OCI-LY1 (cell line): ENCODE data around the gene FAM114A1.

Experiments
- H2AFZ ChIP-seq: fragments of 200-600 bp; sonication (generic), shearing (Covaris generic); 2 replicates; pipeline ENCODE4 v1.6.0; 2014; ENCODE audit warnings: antibody characterized with exemption, mild to moderate bottlenecking, low read length
- H3F3A ChIP-seq: fragments of 200-600 bp; sonication (generic), shearing (Covaris generic); 2 replicates; pipeline ENCODE4 v1.6.0; 2014; ENCODE audit warnings: mild to moderate bottlenecking, antibody characterized with exemption, low read length, moderate library complexity; ENCODE audit not compliant: insufficient read depth
- H3K27ac ChIP-seq: fragments of 200-600 bp; sonication (generic); 2 replicates; pipeline ENCODE4 v1.5.1; 2014; ENCODE audit warnings: low read length, mixed run types, mild to moderate bottlenecking, low read depth; ENCODE audit not compliant: poor library complexity, severe bottlenecking
- H3K27me3 ChIP-seq: fragments of 200-600 bp; sonication (generic); 2 replicates; pipeline ENCODE4 v1.6.0; 2014; ENCODE audit warnings: antibody characterized with exemption, mild to moderate bottlenecking, low read length, moderate library complexity; ENCODE audit not compliant: insufficient read depth
- H3K36me3 ChIP-seq: fragments of 200-600 bp; sonication (generic); 2 replicates; pipeline ENCODE4 v1.6.1; 2014; ENCODE audit warnings: mild to moderate bottlenecking, antibody characterized with exemption, low read length, moderate library complexity, mixed read lengths; ENCODE audit not compliant: insufficient read depth
- H3K4me1 ChIP-seq: fragments of 200-600 bp; sonication (generic); 2 replicates; pipeline ENCODE4 v1.5.1; 2014; ENCODE audit warnings: mild to moderate bottlenecking, low read length, moderate library complexity; ENCODE audit not compliant: insufficient read depth, severe bottlenecking
- H3K4me2 ChIP-seq: fragments of 200-600 bp; sonication (generic), shearing (Covaris generic); 2 replicates; pipeline ENCODE4 v1.6.1; 2014; ENCODE audit warnings: low read length
- H3K4me3 ChIP-seq: fragments of 200-600 bp; sonication (generic); 2 replicates; pipeline ENCODE4 v1.5.1; 2014; ENCODE audit warnings: low read length, low read depth, mild to moderate bottlenecking, mixed read lengths; ENCODE audit not compliant: poor library complexity, severe bottlenecking
- H3K79me2 ChIP-seq: fragments of 200-600 bp; shearing (Covaris generic); 2 replicates; pipeline ENCODE4 v1.6.1; 2016; ENCODE audit warnings: mixed run types, low read length, mixed read lengths; ENCODE audit not compliant: insufficient read depth
- H3K9ac ChIP-seq: fragments of 200-600 bp; sonication (generic), shearing (Covaris generic); 2 replicates; pipeline ENCODE4 v1.6.1; 2014; ENCODE audit warnings: mild to moderate bottlenecking, low read length, mixed read lengths
- H3K9me2 ChIP-seq: fragments of 200-600 bp; sonication (generic), shearing (Covaris generic); 2 replicates; pipeline ENCODE4 v1.6.1; 2014; ENCODE audit warnings: low read depth, mild to moderate bottlenecking, low read length, mixed read lengths
- H3K9me3 ChIP-seq: fragments of 200-600 bp; shearing (Covaris generic); 2 replicates; pipeline ENCODE4 v1.6.1; 2014; ENCODE audit warnings: low read length, mixed read lengths
- H4K20me1 ChIP-seq: fragments of 200-600 bp; sonication (generic), shearing (Covaris generic); 2 replicates; pipeline ENCODE4 v1.6.0; 2016; ENCODE audit warnings: mild to moderate bottlenecking, low read length; ENCODE audit not compliant: insufficient read depth
- EZH2 ChIP-seq: fragments of 200-600 bp; sonication (generic), shearing (Covaris generic); IDR thresholded peaks from 2 replicates; pipeline ENCODE4 v1.8.0; 2017; ENCODE audit warnings: borderline replicate concordance, mixed run types, mild to moderate bottlenecking, antibody characterized with exemption, low read length, moderate library complexity, mixed read lengths
- TF ChIP-seq, protein P1 (sequence below): fragments of 200-600 bp; sonication (generic), shearing (Covaris generic); IDR thresholded peaks from 2 replicates; pipeline ENCODE4 v1.5.1; 2017; ENCODE audit warnings: mild to moderate bottlenecking, antibody characterized with exemption, low read length, moderate library complexity, mixed read lengths

FAM114A1 gene

DNA sequence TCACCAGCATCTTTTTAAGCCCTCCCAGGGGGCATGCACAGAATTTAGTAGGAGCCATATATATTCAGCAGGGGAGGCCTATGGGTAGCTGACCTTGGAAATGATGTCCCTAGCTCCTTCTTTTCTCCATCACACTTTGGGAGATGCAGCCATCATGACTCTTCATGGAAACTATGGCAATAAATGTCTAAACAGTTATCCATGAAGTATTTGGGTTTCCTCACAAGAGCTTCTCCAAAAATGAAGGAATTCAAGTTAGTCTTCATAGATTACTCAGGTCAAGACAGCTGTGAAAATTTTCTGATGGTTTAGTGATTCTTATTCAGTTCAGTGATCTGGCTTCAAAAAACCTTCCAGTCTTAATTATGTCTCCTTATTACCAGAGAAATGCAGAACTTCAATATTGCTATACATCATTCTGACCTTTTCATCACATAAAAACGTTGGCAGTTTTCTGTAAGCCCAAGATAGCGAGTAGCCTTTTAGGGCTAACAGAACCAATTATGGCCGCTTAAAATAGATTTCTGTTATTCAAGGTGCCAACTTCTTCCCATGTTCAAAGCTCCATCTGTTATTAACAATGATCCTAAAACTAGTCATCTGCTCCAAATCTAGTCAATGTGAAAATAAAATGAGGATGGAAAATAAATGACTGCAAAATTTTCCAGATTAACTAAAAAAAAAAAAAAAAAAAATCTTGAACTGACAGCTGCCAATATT lies 112.1 kb downstream of the FAM114A1 start:
- Histone ChIP-seq H3K4me1 (peaks cover 2% of the 10 kb centered on the region), H2AFZ (no peak overlapping the region), H3K79me2 (no peaks in the 10 kb centered on the region), H3F3A (no peaks in the 10 kb centered on the region), H3K4me2 (no peak overlapping the region), H3K4me3 (no peak overlapping the region), H3K9ac (no peak overlapping the region), H3K9me3 (no peaks in the 10 kb centered on the region), H3K36me3 (peaks cover 66% of the 10 kb centered on the region), H4K20me1 (no peaks in the 10 kb centered on the region), H3K27me3 (no peaks in the 10 kb centered on the region), H3K9me2 (no peaks in the 10 kb centered on the region), H3K27ac (no peak overlapping the region)
- TF ChIP-seq, protein P1, sequence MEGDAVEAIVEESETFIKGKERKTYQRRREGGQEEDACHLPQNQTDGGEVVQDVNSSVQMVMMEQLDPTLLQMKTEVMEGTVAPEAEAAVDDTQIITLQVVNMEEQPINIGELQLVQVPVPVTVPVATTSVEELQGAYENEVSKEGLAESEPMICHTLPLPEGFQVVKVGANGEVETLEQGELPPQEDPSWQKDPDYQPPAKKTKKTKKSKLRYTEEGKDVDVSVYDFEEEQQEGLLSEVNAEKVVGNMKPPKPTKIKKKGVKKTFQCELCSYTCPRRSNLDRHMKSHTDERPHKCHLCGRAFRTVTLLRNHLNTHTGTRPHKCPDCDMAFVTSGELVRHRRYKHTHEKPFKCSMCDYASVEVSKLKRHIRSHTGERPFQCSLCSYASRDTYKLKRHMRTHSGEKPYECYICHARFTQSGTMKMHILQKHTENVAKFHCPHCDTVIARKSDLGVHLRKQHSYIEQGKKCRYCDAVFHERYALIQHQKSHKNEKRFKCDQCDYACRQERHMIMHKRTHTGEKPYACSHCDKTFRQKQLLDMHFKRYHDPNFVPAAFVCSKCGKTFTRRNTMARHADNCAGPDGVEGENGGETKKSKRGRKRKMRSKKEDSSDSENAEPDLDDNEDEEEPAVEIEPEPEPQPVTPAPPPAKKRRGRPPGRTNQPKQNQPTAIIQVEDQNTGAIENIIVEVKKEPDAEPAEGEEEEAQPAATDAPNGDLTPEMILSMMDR = no peak
- no peak for TF ChIP-seq EZH2

DNA sequence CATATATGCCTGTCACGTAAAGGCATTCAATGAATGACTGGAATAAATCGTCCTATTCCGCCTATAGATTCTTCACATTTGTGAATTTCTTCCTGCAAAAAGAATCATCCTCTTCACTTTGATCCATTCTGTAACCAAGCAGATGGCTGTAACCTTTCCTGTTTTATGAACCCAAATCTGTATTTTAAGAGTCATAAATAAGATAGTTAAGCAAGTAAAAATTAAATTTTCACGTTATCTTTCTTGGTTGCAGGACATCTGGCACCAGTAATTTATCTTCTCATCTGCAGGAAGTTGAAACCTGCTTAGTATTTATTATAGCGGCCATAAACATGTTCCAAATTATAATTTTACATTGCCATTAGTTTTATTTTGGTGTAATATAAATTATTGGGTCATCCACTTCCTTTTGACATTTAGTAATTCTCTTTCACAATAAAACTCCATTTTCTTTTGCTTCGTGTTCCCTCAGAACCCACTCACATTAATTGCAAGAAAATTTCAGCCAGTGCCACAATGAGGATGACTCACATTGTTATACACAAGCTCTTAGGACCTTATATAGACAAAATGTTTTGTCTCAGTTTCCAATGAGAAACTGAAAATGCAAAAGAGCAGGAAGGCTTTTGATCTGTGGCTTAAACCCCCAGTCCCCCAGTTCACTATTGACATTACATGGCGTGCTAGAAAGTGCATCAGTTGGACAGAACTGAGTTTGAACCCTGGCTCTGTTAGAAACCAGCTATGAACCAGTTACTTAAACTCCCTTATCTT lies 113.5 kb downstream of the FAM114A1 start:
- no peak overlapping the region for H3K4me2 ChIP-seq
- H3F3A ChIP-seq = no peaks in the 10 kb centered on the region
- no peaks in the 10 kb centered on the region for H3K9me2 ChIP-seq
- no peak overlapping the region for H3K9ac ChIP-seq
- H2AFZ ChIP-seq = no peak overlapping the region
- peaks cover 16% of the 10 kb centered on the region for H3K4me1 ChIP-seq
- TF ChIP-seq, protein P1 = no peak
- TF ChIP-seq EZH2 = no peak
- no peaks in the 10 kb centered on the region for H3K79me2 ChIP-seq
- no peaks in the 10 kb centered on the region for H3K27me3 ChIP-seq
- H4K20me1 ChIP-seq = no peaks in the 10 kb centered on the region
- no peak overlapping the region for H3K4me3 ChIP-seq
- H3K9me3 ChIP-seq = no peaks in the 10 kb centered on the region
- peaks cover 79% of the 10 kb centered on the region for H3K36me3 ChIP-seq
- no peak overlapping the region for H3K27ac ChIP-seq

DNA sequence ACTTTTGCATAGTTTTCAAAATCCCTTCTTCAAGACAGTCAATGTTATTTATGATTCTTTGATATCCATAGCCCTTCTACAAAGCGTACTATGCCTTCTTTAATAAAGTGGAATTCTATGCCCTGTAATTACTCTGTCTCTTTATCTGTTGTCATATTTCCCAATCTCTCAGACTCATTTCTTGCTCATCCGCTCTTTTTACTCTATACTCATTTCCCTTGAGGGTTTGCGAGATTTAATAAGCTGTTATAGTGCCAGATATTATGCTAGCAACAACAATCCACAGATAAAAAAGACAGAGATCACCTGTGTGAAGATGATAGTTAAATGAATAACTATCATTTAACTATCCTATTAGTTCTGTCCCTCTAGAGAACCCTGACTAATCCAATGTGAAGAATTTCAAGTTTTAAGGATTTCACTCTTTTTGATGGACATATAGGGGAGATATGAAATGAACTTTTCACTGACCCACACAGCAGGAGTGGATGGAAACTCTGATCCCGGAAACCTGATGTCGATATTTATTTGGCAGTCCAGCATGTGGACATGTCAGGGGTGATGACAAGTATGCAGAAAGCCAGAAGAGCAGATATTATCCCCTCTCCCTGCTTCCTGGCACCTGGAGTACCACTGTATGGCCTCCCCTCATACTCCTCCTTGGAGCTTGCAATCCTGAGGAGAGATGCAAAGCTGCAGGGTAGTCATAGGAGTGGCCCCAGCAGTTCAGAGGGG lies 114.9 kb downstream of the FAM114A1 start:
- no peaks in the 10 kb centered on the region for H3K9me3 ChIP-seq
- H3K27ac ChIP-seq = no peak overlapping the region
- H3K4me1 ChIP-seq = peaks cover 31% of the 10 kb centered on the region
- H3K4me2 ChIP-seq = no peak overlapping the region
- H3K36me3 ChIP-seq = peaks cover 76% of the 10 kb centered on the region
- H3K9ac ChIP-seq = no peak overlapping the region
- no peaks in the 10 kb centered on the region for H3K27me3 ChIP-seq
- no peak overlapping the region for H2AFZ ChIP-seq
- H3K79me2 ChIP-seq = no peaks in the 10 kb centered on the region
- no peak overlapping the region for H3K4me3 ChIP-seq
- TF ChIP-seq EZH2 = no peak
- TF ChIP-seq, protein P1 = no peak
- H3F3A ChIP-seq = no peaks in the 10 kb centered on the region
- H3K9me2 ChIP-seq = no peaks in the 10 kb centered on the region
- no peaks in the 10 kb centered on the region for H4K20me1 ChIP-seq
